Hepatic stellate cell (primary cell): Measurements from ENCODE around the gene MRPL28.
"Not testable (repeated sequence)": the region's sequence is repeated elsewhere in the genome, so short reads cannot be mapped to it uniquely, and the experiment has no call there.

ENCODE experiments used
- DNase-seq: peaks from one replicate; pipeline ENCODE4 v3.0.0; 2011; ENCODE audit warnings: low spot score

The MRPL28 gene

GRCh38 chr16:339680-340079 lies 30.7 kb downstream of the MRPL28 start:
- DNase-seq = no peak

GRCh38 chr16:337975-338575 lies 32.3 kb downstream of the MRPL28 start:
- no peak for DNase-seq

GRCh38 chr16:337437-337836 lies 32.9 kb downstream of the MRPL28 start:
- no peak for DNase-seq

- no peak for DNase-seq
Observed at GRCh38 chr16:336269-336668, 34.1 kb downstream of the MRPL28 start.

- DNase-seq = not testable (repeated sequence)
Observed at GRCh38 chr16:334861-335632, 35.3 kb downstream of the MRPL28 start.

- DNase-seq = not testable (repeated sequence)
Observed at GRCh38 chr16:334164-334832, 36.0 kb downstream of the MRPL28 start.

GRCh38 chr16:333406-334094 lies 36.8 kb downstream of the MRPL28 start:
- no peak for DNase-seq

GRCh38 chr16:331181-331814 lies 39.0 kb downstream of the MRPL28 start:
- not testable (repeated sequence) for DNase-seq

GRCh38 chr16:330741-331140 lies 39.6 kb downstream of the MRPL28 start:
- no peak for DNase-seq

- no peak for DNase-seq
Observed at GRCh38 chr16:325375-326145, 44.8 kb downstream of the MRPL28 start.

GRCh38 chr16:324451-325334 lies 45.6 kb downstream of the MRPL28 start:
- DNase-seq = no peak

- no peak for DNase-seq
Observed at GRCh38 chr16:324201-324450, 46.2 kb downstream of the MRPL28 start.

GRCh38 chr16:322476-323143 lies 47.7 kb downstream of the MRPL28 start:
- DNase-seq = no peak

- no peak for DNase-seq
Observed at GRCh38 chr16:321532-321931, 48.8 kb downstream of the MRPL28 start.

- DNase-seq = no peak
Observed at GRCh38 chr16:320206-320605, 50.1 kb downstream of the MRPL28 start.

- no peak for DNase-seq
Observed at GRCh38 chr16:318628-319027, 51.7 kb downstream of the MRPL28 start.

GRCh38 chr16:317583-317982 lies 52.8 kb downstream of the MRPL28 start:
- DNase-seq = no peak
